Measurements from ENCODE around the gene TBC1D2. TPM values are rescaled to one million over a fixed set of nuclear protein-coding genes. Genes with fewer than 3 reads are reported as not detected.
"Not testable (repeated sequence)": the region's sequence is repeated elsewhere in the genome, so short reads cannot be mapped to it uniquely, and the experiment has no call there.

Gene TBC1D2
- total RNA-seq, 4 donors from 2014 or later, result 29.9 to 61.8 (median 41.0) TPM

GRCh38 chr9:98284754-98285153 lies 29.3 kb upstream of the TBC1D2 start:
- TF ChIP-seq EP300 (IDR thresholded peaks at IDR 0.05) (no peak), POLR2A (IDR thresholded peaks at IDR 0.05) (no peak), CTCF (IDR thresholded peaks at IDR 0.05) (no peak)
- DNase-seq (ENCODE audit: low spot score in 2 of 2), result no peak

GRCh38 chr9:98283143-98283542 lies 27.7 kb upstream of the TBC1D2 start:
- WGBS, 2 donors, result 78 to 79% methylated on average over 7 of the region's 7 CpGs
- not testable (repeated sequence) for H3K27ac ChIP-seq; H3K36me3 ChIP-seq; H3K27me3 ChIP-seq; DNase-seq (ENCODE audit: low spot score in 2 of 2); H3K4me1 ChIP-seq; H3K4me3 ChIP-seq; H3K9me3 ChIP-seq

More at GRCh38 chr9:98284754-98285153, 29.3 kb upstream of the TBC1D2 start:
- no peaks in the 10 kb centered on the region for H3K4me1 ChIP-seq
- H3K9me3 ChIP-seq, result no peaks in the 10 kb centered on the region
- no peak overlapping the region for H3K27ac ChIP-seq
- 71 to 74% methylated on average over 3 of the region's 3 CpGs for WGBS, 2 donors
- H3K27me3 ChIP-seq, result no peaks in the 10 kb centered on the region
- H3K4me3 ChIP-seq, result no peak overlapping the region
- no peaks in the 10 kb centered on the region for H3K36me3 ChIP-seq

- H3K4me3 ChIP-seq, result no peak overlapping the region
- no peak for DNase-seq (ENCODE audit: low spot score in 2 of 2)
- no peaks in the 10 kb centered on the region for H3K4me1 ChIP-seq
- H3K27me3 ChIP-seq, result peaks cover 0 to 5% of the 10 kb centered on the region in 2 donors
- 79 to 91% methylated on average over 1 of the region's 1 CpG for WGBS, 2 donors
- H3K36me3 ChIP-seq, result no peaks in the 10 kb centered on the region
- no peak overlapping the region for H3K27ac ChIP-seq
- H3K9me3 ChIP-seq, result no peaks in the 10 kb centered on the region
- no peak for TF ChIP-seq POLR2A (IDR thresholded peaks at IDR 0.05)
- TF ChIP-seq EP300 (IDR thresholded peaks at IDR 0.05), result no peak
- TF ChIP-seq CTCF (IDR thresholded peaks at IDR 0.05), result no peak
Measured at GRCh38 chr9:98281281-98281680, 25.8 kb upstream of the TBC1D2 start.

- TF ChIP-seq CTCF (IDR thresholded peaks at IDR 0.05) (no peak), POLR2A (IDR thresholded peaks at IDR 0.05) (no peak), EP300 (IDR thresholded peaks at IDR 0.05) (no peak)
- Histone ChIP-seq H3K27ac (no peak overlapping the region), H3K4me3 (no peak overlapping the region), H3K36me3 (no peaks in the 10 kb centered on the region), H3K27me3 (peaks cover 0 to 5% of the 10 kb centered on the region in 2 donors), H3K9me3 (no peaks in the 10 kb centered on the region), H3K4me1 (no peaks in the 10 kb centered on the region)
- WGBS, 2 donors, result 36 to 39% methylated on average over 6 of the region's 6 CpGs
- DNase-seq (ENCODE audit: low spot score in 2 of 2), result no peak
Measured at GRCh38 chr9:98280574-98280973, 25.1 kb upstream of the TBC1D2 start.

GRCh38 chr9:98280162-98280561 lies 24.7 kb upstream of the TBC1D2 start:
- Histone ChIP-seq H3K4me1 (no peaks in the 10 kb centered on the region), H3K9me3 (no peaks in the 10 kb centered on the region), H3K4me3 (no peak overlapping the region), H3K27ac (no peak overlapping the region), H3K36me3 (no peaks in the 10 kb centered on the region), H3K27me3 (peaks cover 0 to 5% of the 10 kb centered on the region in 2 donors)
- DNase-seq (ENCODE audit: low spot score in 2 of 2), result no peak
- 67 to 82% methylated on average over 2 of the region's 2 CpGs for WGBS, 2 donors
- TF ChIP-seq CTCF (IDR thresholded peaks at IDR 0.05), result no peak
- TF ChIP-seq EP300 (IDR thresholded peaks at IDR 0.05), result no peak
- no peak for TF ChIP-seq POLR2A (IDR thresholded peaks at IDR 0.05)

GRCh38 chr9:98276907-98277469 lies 21.5 kb upstream of the TBC1D2 start:
- Histone ChIP-seq H3K4me1 (no peaks in the 10 kb centered on the region), H3K9me3 (no peaks in the 10 kb centered on the region), H3K27me3 (peaks cover 0 to 5% of the 10 kb centered on the region in 2 donors), H3K36me3 (no peaks in the 10 kb centered on the region), H3K27ac (no peak overlapping the region), H3K4me3 (no peak overlapping the region)
- no peak for DNase-seq (ENCODE audit: low spot score in 2 of 2)
- TF ChIP-seq POLR2A (IDR thresholded peaks at IDR 0.05), result no peak
- no peak for TF ChIP-seq EP300 (IDR thresholded peaks at IDR 0.05)
- TF ChIP-seq CTCF (IDR thresholded peaks at IDR 0.05), result no peak
- 71 to 76% methylated on average over 10 of the region's 10 CpGs for WGBS, 2 donors
